NCI-H187 treated with DMSO at 0.1 percent for 48 hours (cell line): Measurements from ENCODE around the gene C3orf52.

Experiments used
- DNase-seq: peaks from one replicate; lab custom pipeline; 2025; lab: John Stamatoyannopoulos, UW

The C3orf52 gene

DNA sequence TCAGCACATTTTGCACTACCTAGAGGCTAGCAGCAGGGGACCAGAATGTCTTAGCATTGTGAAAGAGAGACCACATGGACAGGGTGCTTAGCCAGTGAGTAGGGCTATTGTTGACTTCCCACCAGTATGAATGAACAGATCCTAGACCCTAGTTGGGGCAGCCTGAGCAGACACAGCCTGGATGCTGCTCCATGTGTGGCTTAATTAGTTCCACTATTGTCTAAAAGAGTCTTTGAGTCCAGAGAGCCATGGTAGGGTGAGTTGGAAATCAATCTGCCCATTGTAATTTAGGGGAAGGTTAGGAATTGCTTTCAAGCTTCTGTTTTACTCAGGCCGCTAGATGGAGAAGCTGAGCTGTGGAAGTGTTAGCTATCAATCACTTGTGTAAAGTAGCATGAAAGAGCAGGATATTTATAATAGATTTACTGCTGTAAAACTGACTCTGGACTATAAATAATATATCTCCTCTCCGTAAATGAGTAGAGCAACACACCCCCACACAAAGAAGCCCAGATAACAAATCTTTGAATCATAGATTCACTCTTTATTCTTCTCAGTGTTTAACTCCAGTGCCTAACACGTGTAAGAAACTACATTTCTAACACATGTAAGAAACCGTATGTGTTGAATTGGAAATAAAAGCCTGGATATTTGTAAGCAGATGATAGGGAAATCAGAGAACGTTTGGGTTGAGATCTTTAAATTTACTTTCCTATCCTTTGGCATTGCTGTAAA lies 50.9 kb downstream of the C3orf52 start:
- DNase-seq = no peak

DNA sequence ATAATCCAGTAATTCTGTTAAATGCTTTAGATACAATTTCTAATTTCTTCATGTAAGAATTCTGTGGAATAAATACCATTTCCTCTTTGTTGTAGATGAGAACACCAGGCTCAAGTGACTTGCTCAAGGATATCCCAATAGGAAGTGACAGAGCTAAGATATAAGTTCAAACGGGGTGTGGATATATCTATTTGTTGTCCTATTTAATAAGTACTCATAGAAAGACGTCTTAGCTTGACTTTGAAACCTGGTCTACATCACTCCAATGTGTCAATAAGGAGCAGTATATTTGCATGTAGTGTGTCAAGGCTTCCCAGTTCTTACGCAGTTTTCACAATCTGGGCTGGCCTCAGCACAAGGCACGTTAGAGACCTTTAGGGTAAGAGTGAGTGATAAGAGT lies 51.6 kb downstream of the C3orf52 start:
- no peak for DNase-seq

DNA sequence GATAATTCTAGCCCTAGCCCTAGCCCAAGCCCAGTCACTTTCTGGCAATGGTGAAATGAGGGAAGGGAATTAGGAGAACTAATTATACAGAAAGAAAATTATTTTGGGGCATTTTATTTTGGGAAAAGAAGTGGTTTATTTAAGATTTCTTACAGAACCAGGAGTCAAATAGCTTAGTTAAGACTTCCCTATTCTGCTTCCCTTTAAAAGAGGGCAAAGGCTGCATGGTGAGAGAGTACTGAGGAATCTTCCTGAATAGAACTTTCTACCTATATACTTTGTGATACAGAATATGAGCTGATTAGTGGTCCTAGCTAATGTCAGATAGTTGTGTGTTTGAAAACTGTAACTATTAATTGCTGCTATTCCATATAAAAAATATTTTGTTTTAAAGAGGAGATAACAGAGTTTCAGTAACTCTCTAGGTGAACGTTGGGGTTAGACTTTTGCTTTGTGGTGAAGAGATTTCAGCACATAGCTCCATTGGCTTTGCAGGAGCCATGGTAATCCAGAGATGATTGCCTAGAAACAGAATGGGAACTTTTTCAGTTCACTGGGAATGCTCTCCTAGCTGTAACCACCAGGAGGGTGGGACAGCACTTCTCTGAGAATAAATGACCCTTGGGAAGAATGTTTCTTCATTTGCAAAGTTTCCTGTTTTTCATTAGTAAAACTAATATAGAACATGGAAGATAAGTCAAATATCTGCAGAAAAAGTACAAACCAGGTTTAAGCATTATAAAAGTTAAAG lies 52.2 kb downstream of the C3orf52 start:
- no peak for DNase-seq

DNA sequence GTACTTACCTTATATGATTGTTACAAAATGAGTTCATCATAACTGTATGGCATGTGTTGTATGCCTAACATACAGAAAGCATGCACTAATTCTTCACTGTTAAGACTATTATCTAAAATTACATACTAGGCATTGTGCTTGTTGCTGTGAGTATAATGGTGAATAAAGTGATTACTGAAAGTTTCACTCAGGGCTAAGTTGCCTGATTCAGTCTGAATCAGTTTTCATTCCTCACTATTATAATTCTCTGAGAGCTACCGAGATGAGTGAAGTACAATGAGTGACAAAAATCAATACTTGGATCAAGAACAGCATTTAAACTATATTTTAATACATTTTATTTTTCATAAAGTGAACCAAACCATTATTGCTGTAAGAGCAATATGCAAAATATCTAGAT lies 54.4 kb downstream of the C3orf52 start:
- no peak for DNase-seq

DNA sequence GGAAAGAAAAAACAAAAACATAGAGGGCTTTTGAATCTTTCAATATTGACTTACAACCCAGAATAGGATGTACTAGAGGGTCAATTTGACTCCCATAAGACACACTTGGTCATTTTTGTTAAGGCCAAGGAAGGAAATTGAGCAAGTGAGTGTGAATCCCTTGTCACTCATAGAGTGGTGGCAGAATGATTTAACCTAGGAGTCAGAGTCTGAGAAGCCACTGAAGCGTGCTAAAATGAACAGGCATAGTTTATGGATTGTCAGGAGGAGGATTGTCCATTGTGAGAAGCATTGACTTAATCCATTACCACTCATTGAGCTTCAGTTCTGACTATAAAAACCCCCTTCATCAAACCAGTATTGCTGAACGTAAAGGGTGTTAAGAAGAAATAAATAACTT lies 55.1 kb downstream of the C3orf52 start:
- no peak for DNase-seq

DNA sequence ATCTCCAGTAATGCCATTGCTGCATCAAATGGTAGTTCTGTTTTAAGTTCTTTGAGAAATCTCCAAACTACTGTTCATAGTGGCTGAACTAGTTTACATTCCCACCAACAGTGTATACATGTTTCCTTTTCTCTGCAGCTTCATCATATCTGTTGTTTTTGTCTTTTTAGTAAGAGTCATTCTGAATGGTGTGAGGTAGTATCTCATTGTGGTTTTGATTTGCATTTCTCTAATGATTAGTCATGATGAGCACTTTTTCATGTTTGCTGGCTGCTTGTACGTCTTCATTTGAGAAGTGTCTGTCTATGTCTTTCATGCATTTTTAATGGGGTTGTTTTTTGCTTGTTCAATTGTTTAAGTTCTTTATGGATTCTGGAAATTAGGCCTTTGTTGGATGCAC lies 57.1 kb downstream of the C3orf52 start:
- DNase-seq = no peak

DNA sequence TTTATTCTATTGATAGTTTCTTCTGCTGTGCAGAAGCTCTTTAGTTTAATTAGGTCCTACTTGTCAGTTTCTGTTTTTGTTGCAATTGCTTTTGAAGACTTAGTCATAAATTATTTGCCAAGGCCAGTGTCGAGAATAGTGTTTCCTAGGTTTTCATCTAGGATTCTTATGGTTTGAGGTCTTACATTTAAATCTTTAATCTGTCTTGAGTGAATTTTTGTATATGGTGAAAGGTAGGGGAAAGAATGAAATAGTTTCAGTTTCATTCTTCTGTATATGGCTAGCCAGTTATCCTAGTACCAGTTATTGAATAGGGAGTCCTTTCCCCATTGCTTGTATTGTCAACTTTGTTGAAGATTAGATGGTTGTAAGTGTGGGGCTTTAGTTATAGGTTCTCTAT lies 57.5 kb downstream of the C3orf52 start:
- DNase-seq = no peak

DNA sequence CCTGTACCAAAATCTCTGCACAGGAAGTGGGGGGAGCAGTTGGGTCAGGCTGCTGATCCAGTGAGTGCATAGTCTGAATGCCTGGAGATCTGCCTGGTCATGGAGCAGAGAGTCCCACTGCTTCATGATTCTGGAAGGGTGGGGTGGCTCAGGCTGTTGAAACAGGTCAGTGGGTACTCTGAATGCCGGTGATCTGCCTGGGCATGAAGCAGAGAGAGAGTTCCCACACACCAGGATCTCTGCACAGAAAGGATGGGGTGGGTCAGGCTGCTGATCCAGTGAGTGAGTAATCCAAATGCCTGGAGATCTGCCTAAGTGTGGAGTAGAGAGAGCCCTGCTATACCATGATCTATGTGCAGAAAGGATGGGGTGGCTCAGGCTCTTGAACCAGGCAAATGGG lies 62.9 kb downstream of the C3orf52 start:
- no peak for DNase-seq

DNA sequence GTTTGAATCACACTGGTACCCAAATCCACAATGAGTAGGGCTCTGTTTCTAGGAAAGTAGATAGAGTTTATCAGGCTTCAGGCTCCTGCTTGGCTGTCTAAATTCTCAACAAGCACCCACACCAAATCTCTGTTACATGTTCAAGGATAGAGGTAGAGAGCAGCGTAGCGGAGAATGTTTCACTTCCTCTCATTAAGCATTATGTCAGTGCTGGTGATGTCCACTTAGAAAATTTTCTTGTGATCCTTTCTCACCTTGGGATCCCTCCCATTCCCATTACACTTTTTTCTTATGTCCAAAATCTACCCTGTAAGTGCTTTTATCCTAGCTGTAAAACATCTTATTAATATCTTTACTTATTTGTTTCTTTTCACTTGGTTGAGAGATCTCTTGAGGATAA lies 81.6 kb downstream of the C3orf52 start:
- no peak for DNase-seq
